Neutrophil (primary cell): ENCODE results near the gene PHEX.

Experiments used
- H3K27ac ChIP-seq: fragments of 200-600 bp; sonication (generic); 2 replicates; pipeline ENCODE4 v1.5.1; 2016; ENCODE audit warnings: mild to moderate bottlenecking, moderate library complexity
- H3K27me3 ChIP-seq: fragments of 200-600 bp; sonication (generic); 2 replicates; pipeline ENCODE4 v1.6.0; 2016; ENCODE audit warnings: mild to moderate bottlenecking
- H3K36me3 ChIP-seq: fragments of 200-600 bp; sonication (generic); 2 replicates; pipeline ENCODE4 v1.5.1; 2017
- H3K4me1 ChIP-seq, 2 experiments: fragments of 200-600 bp in 1 of 2; sonication (generic) in 1 of 2; 1 replicate in 1 of 2; 2 replicates in 1 of 2; pipeline versions ENCODE4 v1.5.1 to v1.6.1; 2013 to 2016; ENCODE audit warnings: low read depth in 1 of 2, low read length in 1 of 2, mild to moderate bottlenecking in 1 of 2, moderate library complexity in 1 of 2; ENCODE audit not compliant: control insufficient read depth in 1 of 2, insufficient read depth in 1 of 2
- H3K4me3 ChIP-seq, 2 experiments: fragments of 200-600 bp in 1 of 2; sonication (generic) in 1 of 2; 1 replicate in 1 of 2; 2 replicates in 1 of 2; pipeline ENCODE4 v1.5.1; 2013 to 2016; ENCODE audit warnings: low read depth in 1 of 2, low read length in 1 of 2, mild to moderate bottlenecking in 1 of 2, moderate library complexity in 1 of 2
- H3K9me3 ChIP-seq: fragments of 200-600 bp; sonication (generic); 2 replicates; pipeline ENCODE4 v1.5.1; 2016
- CTCF ChIP-seq: fragments of 200-600 bp; sonication (generic); IDR thresholded peaks from 2 replicates; pipeline ENCODE4 v1.5.1; 2016; ENCODE audit warnings: antibody characterized with exemption

The PHEX gene

GRCh38 chrX:22147942-22148341 is 115.8 kb downstream of the PHEX start:
- Histone ChIP-seq H3K9me3 (no peaks in the 10 kb centered on the region), H3K27me3 (no peaks in the 10 kb centered on the region), H3K4me3 (no peak overlapping the region), H3K36me3 (no peaks in the 10 kb centered on the region), H3K27ac (no peak overlapping the region), H3K4me1 (no peaks in the 10 kb centered on the region)
- TF ChIP-seq CTCF = no peak

GRCh38 chrX:22148565-22148964 is 116.4 kb downstream of the PHEX start:
- TF ChIP-seq CTCF = no peak
- Histone ChIP-seq H3K27me3 (no peaks in the 10 kb centered on the region), H3K9me3 (no peaks in the 10 kb centered on the region), H3K4me3 (no peak overlapping the region), H3K36me3 (no peaks in the 10 kb centered on the region), H3K27ac (no peak overlapping the region), H3K4me1 (no peaks in the 10 kb centered on the region)

DNA sequence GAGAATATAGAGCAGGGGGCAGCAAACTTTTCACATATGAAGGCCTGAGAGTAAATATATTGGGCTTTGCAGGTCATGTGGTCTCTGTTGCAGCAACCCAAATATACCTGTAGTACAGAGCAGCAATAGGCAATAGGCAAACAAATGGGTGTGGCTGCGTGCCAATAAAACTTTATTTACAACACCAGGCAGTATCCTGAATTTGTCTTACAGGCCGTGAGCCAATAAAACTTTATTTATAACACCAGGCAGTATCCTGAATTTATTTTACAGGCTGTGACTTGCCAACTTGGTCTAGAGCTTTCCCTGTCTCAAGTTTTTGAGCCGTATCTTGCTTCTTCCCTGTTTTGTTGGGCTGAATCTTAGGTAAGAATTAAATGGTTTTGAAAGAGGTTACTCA is 118.2 kb downstream of the PHEX start:
- H3K9me3 ChIP-seq = no peaks in the 10 kb centered on the region
- H3K4me1 ChIP-seq = no peaks in the 10 kb centered on the region
- H3K4me3 ChIP-seq = no peak overlapping the region
- no peaks in the 10 kb centered on the region for H3K36me3 ChIP-seq
- H3K27me3 ChIP-seq = no peaks in the 10 kb centered on the region
- TF ChIP-seq CTCF = no peak
- no peak overlapping the region for H3K27ac ChIP-seq

DNA sequence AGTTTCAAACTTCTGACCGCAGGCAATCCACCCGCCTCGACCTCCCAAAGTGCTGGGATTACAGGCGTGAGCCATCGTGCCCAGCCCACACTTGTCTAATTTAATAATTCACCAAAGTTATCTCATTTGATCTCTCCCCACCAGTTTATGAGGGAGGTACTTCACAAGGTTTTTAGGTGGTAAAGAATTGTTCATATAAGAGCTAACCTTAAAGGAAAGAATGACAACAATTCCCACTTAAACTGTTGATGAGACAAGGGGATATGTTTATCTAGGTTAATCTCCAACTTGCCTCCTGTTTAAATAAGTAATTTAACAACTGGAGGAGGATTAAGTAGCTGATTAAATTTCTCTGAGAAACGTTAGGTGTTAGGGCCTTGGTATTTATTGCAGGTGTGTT is 123.0 kb downstream of the PHEX start:
- no peak overlapping the region for H3K27ac ChIP-seq
- TF ChIP-seq CTCF = no peak
- no peaks in the 10 kb centered on the region for H3K9me3 ChIP-seq
- H3K27me3 ChIP-seq = no peaks in the 10 kb centered on the region
- no peak overlapping the region for H3K4me3 ChIP-seq
- H3K36me3 ChIP-seq = no peaks in the 10 kb centered on the region
- no peaks in the 10 kb centered on the region for H3K4me1 ChIP-seq

- Histone ChIP-seq H3K36me3 (no peaks in the 10 kb centered on the region), H3K9me3 (no peaks in the 10 kb centered on the region), H3K27me3 (no peaks in the 10 kb centered on the region), H3K4me3 (no peak overlapping the region), H3K27ac (no peak overlapping the region), H3K4me1 (no peaks in the 10 kb centered on the region)
- no peak for TF ChIP-seq CTCF
Measured at GRCh38 chrX:22159071-22159470, 126.9 kb downstream of the PHEX start.

DNA sequence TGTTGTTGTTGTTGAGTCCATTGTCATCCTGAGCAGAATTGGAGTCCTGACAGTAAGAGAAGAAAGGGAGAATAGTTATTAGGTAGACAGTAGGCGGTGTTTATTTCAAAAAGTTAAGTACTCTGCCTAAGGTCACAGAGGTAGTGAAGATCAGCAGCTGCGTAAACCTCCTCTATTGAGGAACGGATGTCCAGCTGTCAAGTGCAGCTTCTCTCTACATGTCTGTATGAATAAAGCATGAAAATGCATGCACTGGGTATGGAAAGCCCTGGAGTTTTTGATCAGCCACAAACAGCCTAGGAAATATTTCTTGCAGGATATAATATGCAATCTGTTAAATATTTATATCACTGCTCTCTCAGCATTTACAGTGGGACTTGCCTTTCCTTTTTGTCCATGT is 131.2 kb downstream of the PHEX start:
- Histone ChIP-seq H3K27me3 (no peaks in the 10 kb centered on the region), H3K4me3 (no peak overlapping the region), H3K36me3 (no peaks in the 10 kb centered on the region), H3K27ac (no peak overlapping the region), H3K9me3 (no peaks in the 10 kb centered on the region), H3K4me1 (no peaks in the 10 kb centered on the region)
- no peak for TF ChIP-seq CTCF
